Measurements from ENCODE around the gene NEURL1.

DNA sequence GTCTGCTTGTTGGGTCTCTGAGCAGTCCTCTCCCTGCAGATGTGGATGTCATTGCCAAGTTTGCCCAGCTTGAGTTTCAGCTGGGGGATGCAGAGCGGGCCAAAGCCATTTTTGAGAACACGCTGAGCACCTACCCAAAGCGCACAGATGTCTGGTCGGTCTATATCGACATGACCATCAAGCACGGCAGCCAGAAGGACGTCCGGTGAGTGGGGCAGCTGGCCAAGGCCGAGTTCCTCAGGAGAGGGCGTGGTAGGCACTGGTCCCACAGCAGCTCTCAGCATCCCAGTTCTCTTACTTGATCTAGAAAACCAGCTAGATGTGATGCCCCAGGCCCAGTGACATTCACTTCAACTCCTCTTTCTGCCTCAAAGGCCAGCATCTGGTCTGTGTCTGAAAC, 49.0 kb upstream of the NEURL1 start:
- TF ChIP-seq GATA3 (IDR thresholded peaks at IDR 0.05; ENCODE audit: low read depth, low read length) = no peak
- no peak for TF ChIP-seq GATA2 (IDR thresholded peaks at IDR 0.05; ENCODE audit: low read depth, low read length)

Measured in SH-SY5Y (cell line).